CD4-positive, alpha-beta T cell (primary cell): ENCODE results near the gene BATF3. TPM values are rescaled to one million over a fixed set of nuclear protein-coding genes. Genes with fewer than 3 reads are reported as not detected.

Experiments used
- ATAC-seq: fragments of 200-7000 bp; cut with Tn5 transposase; one replicate; pipeline ENCODE4 v1.10.0; 2022; ENCODE audit warnings: mild to moderate bottlenecking; ENCODE audit not compliant: poor library complexity
- CTCF ChIA-PET: fragments of 350-600 bp; sonication (Branson Sonifier 250); formaldehyde crosslinking; loops from one replicate; lab custom pipeline; 2021; ENCODE audit warnings: antibody characterized with exemption, inconsistent platforms; lab: Charles Lee
- POLR2A ChIA-PET: fragments of 350-600 bp; sonication (Branson Sonifier 250); formaldehyde crosslinking; loops from one replicate; lab custom pipeline; 2021; ENCODE audit warnings: antibody characterized with exemption, inconsistent platforms; lab: Charles Lee
- DNase-seq, 14 experiments: peaks; one replicate each; pipeline ENCODE4 v3.0.0-alpha.2; 2013 to 2020; ENCODE audit warnings: mixed read lengths in 2 of 14
- H3K27ac ChIP-seq, 2 donors: one replicate each; pipeline versions ENCODE4 v1.5.1 to v1.7.0; 2013; ENCODE audit warnings: low read length in 2 of 2, low read depth in 1 of 2, mild to moderate bottlenecking in 1 of 2
- H3K27me3 ChIP-seq, 2 experiments: 1 replicate in 1 of 2; 2 replicates in 1 of 2; pipeline versions ENCODE4 v1.6.1 to v1.7.0; 2013; ENCODE audit warnings: low read length in 2 of 2, control low read depth in 1 of 2, mild to moderate bottlenecking in 1 of 2, moderate library complexity in 1 of 2; ENCODE audit not compliant: insufficient read depth in 2 of 2, control insufficient read depth in 1 of 2
- H3K36me3 ChIP-seq: one replicate; pipeline ENCODE4 v1.6.1; 2013; ENCODE audit warnings: low read length, control low read depth; ENCODE audit not compliant: insufficient read depth
- H3K4me1 ChIP-seq: one replicate; pipeline ENCODE4 v1.6.1; 2013; ENCODE audit warnings: low read length, control low read depth; ENCODE audit not compliant: insufficient read depth
- H3K4me3 ChIP-seq: one replicate; pipeline ENCODE4 v1.5.1; 2013; ENCODE audit warnings: mild to moderate bottlenecking, low read length, moderate library complexity
- H3K9me3 ChIP-seq, 2 experiments: 1 replicate in 1 of 2; 2 replicates in 1 of 2; pipeline versions ENCODE4 v1.6.1 to v1.7.0; 2013; ENCODE audit warnings: low read length in 2 of 2, mild to moderate bottlenecking in 2 of 2, control low read depth in 1 of 2, moderate library complexity in 1 of 2; ENCODE audit not compliant: control insufficient read depth in 1 of 2, insufficient read depth in 1 of 2
- H3K27ac Mint-ChIP-seq: one replicate; pipeline ENCODE4 v1.8.0; 2020; ENCODE audit warnings: mixed read lengths
- H3K27me3 Mint-ChIP-seq: one replicate; pipeline ENCODE4 v1.8.0; 2021; ENCODE audit warnings: mixed read lengths
- H3K36me3 Mint-ChIP-seq: one replicate; pipeline ENCODE4 v1.8.0; 2021; ENCODE audit warnings: low read depth, mixed read lengths
- H3K4me1 Mint-ChIP-seq: one replicate; pipeline ENCODE4 v1.8.0; 2021; ENCODE audit warnings: low read depth, mixed read lengths
- H3K4me3 Mint-ChIP-seq: one replicate; pipeline ENCODE4 v1.8.0; 2020; ENCODE audit warnings: mild to moderate bottlenecking, mixed read lengths
- H3K9me3 Mint-ChIP-seq: one replicate; pipeline ENCODE4 v1.8.0; 2020; ENCODE audit warnings: mixed read lengths
- intact Hi-C, 2 experiments: fragments of 100-400 bp; cut with DNase I in 1 of 2; cut with micrococcal nuclease in 1 of 2; formaldehyde crosslinking; loops; one replicate each; pipeline versions ENCODE4 v1.15.1 to v1.9.0; 2023 to 2025; cut with DNase I, micrococcal nuclease
- total RNA-seq, 174 experiments: library from RNA in 2 of 174; stranded (reverse) in 2 of 174; gene quantifications; one replicate each; pipeline ENCODE4 v1.2.3 and lab custom pipeline; 2021 to 2026
- TF ChIP-seq, protein P1 (sequence below): fragments of 200-600 bp; IDR thresholded peaks from one replicate; pipeline ENCODE4 v1.8.0; 2022; ENCODE audit warnings: antibody characterized with exemption, mild to moderate bottlenecking

Gene BATF3
- total RNA-seq, 2 experiments from 2014 or later: 0.92 to 1.2 TPM

DNA sequence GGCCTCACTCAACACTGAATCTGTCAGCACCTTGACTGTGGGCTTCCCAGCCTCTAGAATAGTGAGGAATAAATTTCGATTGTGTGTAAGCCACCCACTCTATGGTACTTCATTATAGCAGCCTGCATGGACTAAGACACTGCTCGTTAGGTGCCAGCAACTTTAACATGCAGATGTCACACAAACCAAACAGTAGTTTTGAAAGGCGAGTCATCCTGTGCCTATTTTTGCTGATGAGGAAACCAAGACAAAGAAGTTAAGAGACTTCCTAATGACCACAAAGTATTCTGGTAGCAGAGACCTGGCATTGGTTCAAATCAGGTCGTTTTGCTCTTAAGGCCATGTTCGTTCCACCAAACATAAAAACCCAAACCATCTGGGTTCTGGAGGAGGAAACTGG is 42.9 kb downstream of the BATF3 start:
- no peak overlapping the region for H3K27ac ChIP-seq
- H3K27me3 Mint-ChIP-seq: peaks cover 22% of the 10 kb centered on the region
- intact Hi-C loops: no loop called here
- H3K9me3 ChIP-seq: no peaks in the 10 kb centered on the region
- no peak for DNase-seq
- peaks cover 0 to 2% of the 10 kb centered on the region in 2 experiments for H3K27me3 ChIP-seq
- H3K27ac Mint-ChIP-seq: no peak overlapping the region
- ATAC-seq: no peak
- H3K36me3 ChIP-seq: no peaks in the 10 kb centered on the region
- H3K36me3 Mint-ChIP-seq: no peaks in the 10 kb centered on the region
- H3K4me1 Mint-ChIP-seq: no peaks in the 10 kb centered on the region
- TF ChIP-seq, protein P1, sequence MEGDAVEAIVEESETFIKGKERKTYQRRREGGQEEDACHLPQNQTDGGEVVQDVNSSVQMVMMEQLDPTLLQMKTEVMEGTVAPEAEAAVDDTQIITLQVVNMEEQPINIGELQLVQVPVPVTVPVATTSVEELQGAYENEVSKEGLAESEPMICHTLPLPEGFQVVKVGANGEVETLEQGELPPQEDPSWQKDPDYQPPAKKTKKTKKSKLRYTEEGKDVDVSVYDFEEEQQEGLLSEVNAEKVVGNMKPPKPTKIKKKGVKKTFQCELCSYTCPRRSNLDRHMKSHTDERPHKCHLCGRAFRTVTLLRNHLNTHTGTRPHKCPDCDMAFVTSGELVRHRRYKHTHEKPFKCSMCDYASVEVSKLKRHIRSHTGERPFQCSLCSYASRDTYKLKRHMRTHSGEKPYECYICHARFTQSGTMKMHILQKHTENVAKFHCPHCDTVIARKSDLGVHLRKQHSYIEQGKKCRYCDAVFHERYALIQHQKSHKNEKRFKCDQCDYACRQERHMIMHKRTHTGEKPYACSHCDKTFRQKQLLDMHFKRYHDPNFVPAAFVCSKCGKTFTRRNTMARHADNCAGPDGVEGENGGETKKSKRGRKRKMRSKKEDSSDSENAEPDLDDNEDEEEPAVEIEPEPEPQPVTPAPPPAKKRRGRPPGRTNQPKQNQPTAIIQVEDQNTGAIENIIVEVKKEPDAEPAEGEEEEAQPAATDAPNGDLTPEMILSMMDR: no peak
- ChIA-PET POLR2A (no interaction called here), CTCF (interaction anchor here (1.8 kb wide), 1 partner anchor 8 kb away, joined by 6 read pairs; no protein-coding TSS in a partner anchor)
- no peak overlapping the region for H3K4me3 Mint-ChIP-seq
- H3K4me3 ChIP-seq: no peak overlapping the region
- no peaks in the 10 kb centered on the region for H3K4me1 ChIP-seq
- no peaks in the 10 kb centered on the region for H3K9me3 Mint-ChIP-seq

GRCh38 chr1:212655668-212656440 is 43.8 kb downstream of the BATF3 start:
- H3K4me3 Mint-ChIP-seq: no peak overlapping the region
- no peaks in the 10 kb centered on the region for H3K36me3 Mint-ChIP-seq
- Histone ChIP-seq H3K36me3 (no peaks in the 10 kb centered on the region), H3K4me3 (no peak overlapping the region), H3K4me1 (no peaks in the 10 kb centered on the region), H3K27me3 (peaks cover 0 to 2% of the 10 kb centered on the region in 2 experiments), H3K27ac (no peak overlapping the region), H3K9me3 (no peaks in the 10 kb centered on the region)
- ATAC-seq (no peak), DNase-seq (no peak)
- H3K9me3 Mint-ChIP-seq: no peaks in the 10 kb centered on the region
- TF ChIP-seq, protein P1: no peak
- no peaks in the 10 kb centered on the region for H3K4me1 Mint-ChIP-seq
- CTCF ChIA-PET: interaction anchor here (1.8 kb wide), 1 partner anchor 9 kb away, joined by 6 read pairs; no protein-coding TSS in a partner anchor
- intact Hi-C loops: no loop called here
- H3K27ac Mint-ChIP-seq: no peak overlapping the region
- H3K27me3 Mint-ChIP-seq: peaks cover 24% of the 10 kb centered on the region
- POLR2A ChIA-PET: no interaction called here

GRCh38 chr1:212652609-212653008 is 47.0 kb downstream of the BATF3 start:
- H3K27me3 Mint-ChIP-seq: peaks cover 17% of the 10 kb centered on the region
- CTCF ChIA-PET: interaction anchor here (0.6 kb wide), 1 partner anchor 175 kb away, joined by 3 read pairs; no protein-coding TSS in a partner anchor
- no peaks in the 10 kb centered on the region for H3K9me3 ChIP-seq
- no peak overlapping the region for H3K27ac Mint-ChIP-seq
- H3K36me3 Mint-ChIP-seq: no peaks in the 10 kb centered on the region
- H3K36me3 ChIP-seq: no peaks in the 10 kb centered on the region
- no peak for DNase-seq
- peaks cover 0 to 2% of the 10 kb centered on the region in 2 experiments for H3K27me3 ChIP-seq
- POLR2A ChIA-PET: no interaction called here
- H3K4me3 ChIP-seq: no peak overlapping the region
- H3K4me3 Mint-ChIP-seq: no peak overlapping the region
- no peaks in the 10 kb centered on the region for H3K9me3 Mint-ChIP-seq
- no peaks in the 10 kb centered on the region for H3K4me1 Mint-ChIP-seq
- H3K4me1 ChIP-seq: no peaks in the 10 kb centered on the region
- ATAC-seq: no peak
- H3K27ac ChIP-seq: no peak overlapping the region
- intact Hi-C loops: no loop called here
- TF ChIP-seq, protein P1: no peak
